ENCODE results near the gene ZDHHC11B.
A peak's percentile ranks its signal among the peaks of the same experiment; 100 is the strongest.
"Not testable (repeated sequence)": the region's sequence is repeated elsewhere in the genome, so short reads cannot be mapped to it uniquely, and the experiment has no call there.

The ZDHHC11B gene

DNA sequence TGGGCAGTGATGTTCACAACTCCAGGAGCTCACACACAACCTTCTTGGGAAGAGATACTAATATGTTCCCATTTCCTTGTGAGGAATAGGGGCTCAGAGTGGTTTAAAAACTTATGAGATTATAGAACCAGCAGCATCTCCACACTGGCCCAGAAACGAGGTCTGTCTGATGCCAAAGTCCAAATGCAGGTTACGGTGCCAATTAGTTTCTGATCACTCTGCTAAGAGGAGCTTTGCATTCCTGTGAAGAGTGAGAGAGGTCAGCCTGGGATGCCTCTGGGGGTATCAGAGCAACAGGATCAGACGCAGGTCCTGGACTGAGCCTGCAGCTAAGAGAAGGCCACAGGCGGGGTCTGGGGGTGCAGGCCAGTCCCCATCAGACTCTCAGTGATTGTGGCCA is 61.2 kb downstream of the ZDHHC11B start:
- not testable (repeated sequence) for DNase-seq (ENCODE audit: low read depth in 2 of 2, low spot score in 1 of 2)

- not testable (repeated sequence) for DNase-seq (ENCODE audit: low read depth in 2 of 2, low spot score in 1 of 2)
Observed at GRCh38 chr5:719379-719778, 65.2 kb downstream of the ZDHHC11B start.

DNA sequence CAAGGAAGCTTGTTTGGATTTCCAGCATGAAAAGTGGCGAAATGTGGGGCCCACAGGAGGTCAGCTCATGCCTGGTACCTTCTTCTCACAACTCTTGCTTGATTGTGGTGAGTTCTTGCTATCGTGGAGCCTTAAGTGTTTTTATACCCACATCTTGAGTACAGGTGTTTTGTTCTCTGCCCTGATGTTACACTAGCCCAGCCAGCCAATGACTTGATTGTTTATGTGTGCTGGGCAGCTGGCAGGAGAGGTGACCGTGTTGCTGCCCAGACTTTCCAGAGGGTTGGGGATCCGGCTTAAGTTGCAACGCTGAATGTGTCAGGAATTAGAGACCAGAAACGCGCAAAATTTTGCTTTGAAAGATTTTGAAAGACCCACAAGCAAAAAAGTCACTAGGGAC is 67.4 kb downstream of the ZDHHC11B start:
- no peak for DNase-seq (ENCODE audit: low read depth in 2 of 2, low spot score in 1 of 2)

- not testable (repeated sequence) for DNase-seq (ENCODE audit: low read depth in 2 of 2, low spot score in 1 of 2)
Observed at GRCh38 chr5:716740-717139, 67.8 kb downstream of the ZDHHC11B start.

DNA sequence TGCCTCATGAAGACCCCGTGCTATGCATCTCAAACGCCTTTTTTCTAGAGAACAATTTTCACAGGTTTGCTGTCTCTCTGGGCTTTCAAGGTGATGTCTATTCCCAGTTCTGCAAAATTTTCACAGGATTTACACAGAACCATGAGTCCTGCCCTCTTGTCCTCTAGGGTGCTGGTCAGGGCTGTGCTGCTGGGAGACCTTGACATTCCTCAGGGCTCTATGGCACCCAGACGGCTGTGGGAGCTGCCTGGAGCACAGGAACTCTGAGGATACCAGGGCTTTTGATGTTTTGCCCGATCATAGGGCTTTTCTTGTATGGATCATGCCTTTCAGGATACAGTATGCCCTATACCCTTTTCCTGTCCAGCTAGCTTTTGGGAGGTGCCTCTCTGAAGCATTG is 68.9 kb downstream of the ZDHHC11B start:
- DNase-seq (ENCODE audit: low read depth in 2 of 2, low spot score in 1 of 2): not testable (repeated sequence)

GRCh38 chr5:714215-715118 is 70.1 kb downstream of the ZDHHC11B start:
- not testable (repeated sequence) for DNase-seq (ENCODE audit: low read depth in 2 of 2, low spot score in 1 of 2)

GRCh38 chr5:713686-714085 is 70.8 kb downstream of the ZDHHC11B start:
- not testable (repeated sequence) for DNase-seq (ENCODE audit: low read depth in 2 of 2, low spot score in 1 of 2)

DNA sequence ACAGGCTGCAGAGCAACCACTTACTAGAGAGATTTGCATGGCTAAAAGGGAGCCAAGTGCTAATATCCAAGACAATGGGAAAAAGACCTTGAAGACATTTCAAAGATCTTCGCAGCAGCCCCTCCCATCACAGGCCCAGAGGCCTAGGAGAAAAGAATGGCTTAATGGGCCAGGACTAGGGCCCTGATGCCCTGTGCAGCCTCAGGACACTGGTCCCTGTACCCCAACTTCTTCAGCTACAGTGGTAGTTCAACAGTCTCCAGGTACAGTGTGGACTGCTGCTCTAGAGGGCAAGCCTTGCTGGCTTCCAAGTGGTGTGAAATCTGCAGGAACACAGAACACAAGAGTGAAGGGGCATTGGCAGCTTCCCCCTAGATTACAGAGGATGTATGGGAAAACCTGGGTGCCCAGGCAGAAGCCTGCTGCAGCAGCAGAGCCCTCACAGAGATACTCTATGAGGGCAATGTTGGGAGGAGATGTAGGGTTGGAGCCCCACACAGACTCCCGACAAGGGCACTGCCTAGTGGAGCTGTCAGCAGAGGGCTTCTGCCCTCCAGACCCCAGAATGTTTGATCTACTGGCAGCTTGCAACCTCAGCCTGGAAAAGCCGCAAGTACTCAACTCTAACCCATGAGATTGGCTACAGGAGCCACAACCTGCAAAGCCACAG is 75.5 kb downstream of the ZDHHC11B start:
- DNase-seq (ENCODE audit: low read depth in 2 of 2, low spot score in 1 of 2): not testable (repeated sequence)

DNA sequence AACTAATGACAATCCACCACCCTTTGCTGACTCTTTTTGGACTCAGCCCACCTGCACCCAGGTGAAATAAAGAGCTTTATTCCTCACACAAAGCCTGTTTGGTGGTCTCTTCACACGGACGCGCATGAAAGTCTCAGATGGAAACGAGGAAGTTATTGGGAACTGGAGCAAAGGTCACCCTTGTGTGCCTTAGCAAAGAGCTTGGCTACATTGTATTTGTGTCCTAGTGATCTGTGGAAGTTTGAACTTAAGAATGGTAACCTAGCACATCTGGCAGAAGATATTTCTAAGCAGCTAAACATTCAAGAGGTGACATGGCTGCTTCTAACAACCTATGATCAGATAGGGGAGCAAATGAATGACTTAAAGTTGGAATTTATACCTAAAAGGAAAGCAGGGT is 76.2 kb downstream of the ZDHHC11B start:
- DNase-seq (ENCODE audit: low read depth in 2 of 2, low spot score in 1 of 2): not testable (repeated sequence)

- not testable (repeated sequence) for DNase-seq (ENCODE audit: low read depth in 2 of 2, low spot score in 1 of 2)
Observed at GRCh38 chr5:706127-706526, 78.4 kb downstream of the ZDHHC11B start.

GRCh38 chr5:696753-697702 is 87.5 kb downstream of the ZDHHC11B start:
- not testable (repeated sequence) for DNase-seq (ENCODE audit: low read depth in 2 of 2, low spot score in 1 of 2)

DNA sequence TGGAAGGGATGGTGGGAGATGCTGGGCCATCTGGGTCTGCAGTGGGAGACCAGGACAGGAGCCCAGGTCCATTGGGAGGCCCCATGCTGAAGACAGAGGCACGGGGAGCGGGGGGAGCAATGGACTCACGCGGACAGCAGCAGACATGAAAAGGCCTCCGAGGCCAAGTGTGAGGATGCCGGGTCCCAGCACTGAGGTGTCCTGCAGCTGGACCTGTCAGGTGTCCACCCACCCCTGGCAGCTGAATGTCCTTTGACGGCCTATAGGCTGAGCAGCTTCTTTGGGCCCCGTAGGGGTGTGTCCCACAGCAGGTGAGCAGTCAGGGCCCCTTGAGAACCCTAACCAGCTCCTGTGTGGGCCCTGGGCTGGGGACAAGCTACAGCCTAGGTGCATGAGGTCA is 88.3 kb downstream of the ZDHHC11B start:
- not testable (repeated sequence) for DNase-seq (ENCODE audit: low read depth in 2 of 2, low spot score in 1 of 2)

- not testable (repeated sequence) for DNase-seq (ENCODE audit: low read depth in 2 of 2, low spot score in 1 of 2)
Observed at GRCh38 chr5:695475-695874, 89.1 kb downstream of the ZDHHC11B start.

DNA sequence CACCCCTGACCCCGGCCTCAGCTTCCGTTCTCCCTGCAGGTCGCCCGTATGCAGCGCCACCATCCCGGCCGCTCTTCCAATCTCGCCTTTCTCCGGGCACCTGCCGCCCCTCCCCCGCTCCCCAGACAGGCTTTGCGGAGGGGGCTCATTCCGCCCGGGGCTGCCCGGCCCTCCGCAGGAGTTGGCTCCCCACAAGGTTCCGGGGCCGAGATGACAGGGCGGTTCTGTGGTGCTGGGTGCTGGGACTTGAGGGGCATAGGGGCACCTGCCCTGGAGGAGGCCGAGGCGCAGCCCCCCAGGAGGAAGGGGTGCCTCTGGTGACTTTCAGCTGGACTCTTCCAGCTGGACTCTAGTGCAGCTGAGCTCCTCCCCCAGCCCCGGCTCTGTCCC is 90.5 kb downstream of the ZDHHC11B start:
- not testable (repeated sequence) for DNase-seq (ENCODE audit: low read depth in 2 of 2, low spot score in 1 of 2)

DNA sequence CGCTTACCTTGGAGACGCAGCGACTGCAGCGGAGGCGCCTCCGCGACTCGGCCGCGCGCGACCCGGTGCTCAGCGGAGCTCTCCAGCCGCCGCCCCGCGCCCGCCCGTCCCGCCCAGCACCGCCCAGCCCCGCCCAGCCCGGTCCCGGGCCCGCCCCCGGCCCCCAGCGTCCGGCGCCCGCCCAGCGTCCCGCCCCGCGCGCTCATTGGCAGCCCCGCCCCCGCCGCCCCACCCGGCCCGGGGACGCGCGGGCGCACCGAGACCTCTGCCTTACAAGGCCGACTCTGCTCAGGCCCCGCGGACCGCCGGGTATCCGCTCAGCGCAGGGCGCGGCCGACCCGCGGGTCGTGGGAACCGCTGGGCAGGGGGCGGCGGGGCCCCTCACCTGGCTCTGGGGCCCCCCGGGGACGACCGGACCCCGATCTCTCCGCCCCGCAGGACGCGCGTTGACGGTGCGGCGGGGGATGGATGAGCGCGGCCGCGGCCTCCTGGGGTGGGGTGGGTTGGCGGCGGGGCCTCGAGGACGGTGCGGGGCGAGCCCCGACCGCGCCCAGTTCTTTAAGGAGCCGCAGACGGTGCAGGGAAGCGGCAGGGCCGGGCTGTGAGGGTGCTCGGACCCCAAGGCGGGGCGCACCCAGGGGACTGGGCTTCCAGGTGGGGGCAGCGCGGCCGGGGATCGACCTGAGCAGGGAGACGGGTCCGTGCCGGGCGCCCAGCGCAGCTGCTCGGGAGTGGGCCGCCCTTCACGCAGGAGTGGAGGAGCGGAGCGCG is 91.1 kb downstream of the ZDHHC11B start, which contains the start of gene TPPP:
Gene TPPP, minus strand, starts transcription at position 82 of the 771 bp plus-strand sequence. CDS start 15,292 bp downstream, outside the sequence.
- DNase-seq (ENCODE audit: low read depth in 2 of 2, low spot score in 1 of 2): peak; percentile 40 to 57

GRCh38 chr5:692529-693041 is 91.9 kb downstream of the ZDHHC11B start:
- DNase-seq (ENCODE audit: low read depth in 2 of 2, low spot score in 1 of 2): not testable (repeated sequence)

GRCh38 chr5:691817-692528 is 92.6 kb downstream of the ZDHHC11B start:
- DNase-seq (ENCODE audit: low read depth in 2 of 2, low spot score in 1 of 2): no peak

DNA sequence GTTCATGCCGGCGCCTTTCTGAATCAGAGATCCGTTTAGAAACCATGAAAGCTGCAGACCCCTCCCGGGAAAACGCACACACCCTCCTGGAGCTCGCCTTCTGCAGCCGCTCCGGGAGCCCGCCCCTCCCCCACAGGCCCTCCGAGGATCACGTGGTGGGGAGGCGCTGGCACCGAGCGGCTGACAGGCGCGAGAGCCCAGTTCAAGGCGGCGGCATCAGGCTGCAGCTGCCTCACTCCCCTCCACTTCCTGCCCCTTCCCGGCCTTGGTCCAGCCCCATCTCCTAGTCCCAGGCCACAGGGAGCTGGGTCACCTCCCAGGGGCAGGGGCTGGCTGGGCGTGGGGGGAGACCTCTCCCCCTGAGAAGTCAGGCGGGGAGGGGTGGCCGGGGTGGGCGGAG is 93.5 kb downstream of the ZDHHC11B start:
- not testable (repeated sequence) for DNase-seq (ENCODE audit: low read depth in 2 of 2, low spot score in 1 of 2)

- not testable (repeated sequence) for DNase-seq (ENCODE audit: low read depth in 2 of 2, low spot score in 1 of 2)
Observed at GRCh38 chr5:690293-690692, 94.2 kb downstream of the ZDHHC11B start.
